Thyroid gland (tissue), 4 donors: ENCODE results near the gene ZNF519. TPM values are rescaled to one million over a fixed set of nuclear protein-coding genes. Genes with fewer than 3 reads are reported as not detected.
A peak's percentile ranks its signal among the peaks of the same experiment; 100 is the strongest.
"Not testable (repeated sequence)": the region's sequence is repeated elsewhere in the genome, so short reads cannot be mapped to it uniquely, and the experiment has no call there.

ENCODE experiments used
- DNase-seq, 2 donors: peaks; one replicate each; pipeline ENCODE4 v3.0.0-alpha.2; 2019
- H3K27ac ChIP-seq, 3 donors: fragments of 200-600 bp; sonication (generic); 1 replicate in 2 of 3; 2 replicates in 1 of 3; pipeline ENCODE4 v1.5.1; 2016 to 2019; ENCODE audit warnings: mild to moderate bottlenecking in 1 of 3, moderate library complexity in 1 of 3
- H3K27me3 ChIP-seq: fragments of 200-600 bp; sonication (generic); one replicate; pipeline ENCODE4 v1.5.1; 2019
- H3K36me3 ChIP-seq, 2 donors: fragments of 200-600 bp; sonication (generic); one replicate each; pipeline ENCODE4 v1.5.1; 2016 to 2019
- H3K4me1 ChIP-seq, 2 donors: fragments of 200-600 bp; sonication (generic); one replicate each; pipeline ENCODE4 v1.5.1; 2017 to 2019
- H3K4me3 ChIP-seq, 3 donors: fragments of 200-600 bp; sonication (generic); replicated peaks in 1 of 3; 1 replicate in 2 of 3; 2 replicates in 1 of 3; pipeline ENCODE4 v1.5.1; 2016; ENCODE audit warnings: mild to moderate bottlenecking in 1 of 3
- H3K9me3 ChIP-seq: fragments of 200-600 bp; sonication (generic); one replicate; pipeline ENCODE4 v1.5.1; 2017
- CTCF ChIP-seq, 6 experiments: fragments of 200-600 bp in 3 of 6; fragments of 450-650 bp in 3 of 6; sonication (generic) in 3 of 6; IDR thresholded peaks; one replicate each; pipeline ENCODE4 v1.5.1; 2016 to 2019; ENCODE audit warnings: antibody characterized with exemption in 6 of 6, mild to moderate bottlenecking in 2 of 6, inconsistent platforms in 1 of 6, moderate library complexity in 1 of 6
- POLR2A ChIP-seq, 2 donors: fragments of 450-650 bp; IDR thresholded peaks; one replicate each; pipeline ENCODE4 v1.6.1; 2017; ENCODE audit warnings: antibody characterized with exemption in 2 of 2, mild to moderate bottlenecking in 2 of 2, moderate library complexity in 1 of 2
- WGBS, 2 donors: methylation state at CpG; one replicate each; pipeline ENCODE4 v1.1.5; 2017; 5-methylcytosine and 5-hydroxymethylcytosine counted together
- intact Hi-C: fragments of 100-400 bp; cut with DNase I; formaldehyde crosslinking; loops from one replicate; pipeline ENCODE4 v1.15.1; 2023
- total RNA-seq, 4 donors: library from RNA; depleted of rRNA; stranded (reverse); fragments of >200 nt; gene quantifications; one replicate each; pipeline ENCODE4 v1.2.3, GENCODE V29; 2016

Gene ZNF519
- total RNA-seq, 4 donors from 2014 or later = 2.9 to 12.0 (median 8.5) TPM

GRCh38 chr18:14145581-14146338 lies 13.5 kb upstream of the ZNF519 start:
- 83 to 87% methylated on average over 15 to 16 of the region's 19 CpGs for WGBS, 2 donors
- H3K4me1 ChIP-seq, H3K36me3 ChIP-seq, H3K27ac ChIP-seq, H3K27me3 ChIP-seq, H3K9me3 ChIP-seq, H3K4me3 ChIP-seq, intact Hi-C loops, DNase-seq: not testable (repeated sequence)

DNA sequence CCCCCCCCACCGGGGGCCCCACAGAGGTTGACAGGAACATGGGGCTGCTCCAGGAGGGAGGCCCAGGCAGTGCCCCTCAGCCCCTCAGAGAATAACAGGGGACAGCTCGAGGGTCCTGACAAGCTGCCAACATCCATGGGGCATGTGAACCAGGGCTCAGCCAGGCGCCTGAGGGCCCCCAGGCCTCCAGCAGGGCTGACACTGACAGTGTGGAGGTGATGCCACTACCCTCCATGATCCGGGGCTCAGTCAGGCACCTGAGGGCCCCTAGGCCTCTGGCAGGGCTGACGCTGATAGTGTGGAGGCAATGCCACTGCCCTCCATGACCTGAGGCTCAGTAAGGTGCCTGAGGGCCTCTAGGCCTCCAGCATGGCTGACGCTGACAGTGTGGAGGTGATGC lies 12.8 kb upstream of the ZNF519 start:
- H3K4me3 ChIP-seq, H3K4me1 ChIP-seq, H3K36me3 ChIP-seq, H3K9me3 ChIP-seq, DNase-seq, H3K27ac ChIP-seq, H3K27me3 ChIP-seq, intact Hi-C loops: not testable (repeated sequence)
- WGBS, 2 donors = 83 to 89% methylated on average over 3 of the region's 6 CpGs

DNA sequence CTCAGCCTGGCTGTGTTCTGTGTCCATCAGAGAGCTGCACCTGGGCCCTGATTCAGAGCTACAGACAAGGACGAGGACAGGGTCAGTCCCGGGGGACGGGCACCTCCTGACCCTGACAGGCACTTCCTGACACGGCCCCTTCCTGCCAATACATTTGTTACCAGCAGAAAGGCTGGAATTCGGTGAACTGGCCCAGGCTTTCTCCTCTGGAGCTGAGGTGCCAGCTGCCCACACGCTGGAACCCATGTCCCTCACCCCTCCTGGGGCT lies 12.3 kb upstream of the ZNF519 start:
- DNase-seq = no peak
- 73% methylated on average over 4 to 5 of the region's 6 CpGs for WGBS, 2 donors
- Histone ChIP-seq H3K9me3 (no peaks in the 10 kb centered on the region), H3K27ac (no peak overlapping the region), H3K4me3 (no peak overlapping the region), H3K36me3 (no peaks in the 10 kb centered on the region), H3K27me3 (no peaks in the 10 kb centered on the region), H3K4me1 (no peaks in the 10 kb centered on the region)
- intact Hi-C loops = no loop called here
- TF ChIP-seq POLR2A (IDR thresholded peaks at IDR 0.05) = no peak
- no peak for TF ChIP-seq CTCF (IDR thresholded peaks at IDR 0.05)

DNA sequence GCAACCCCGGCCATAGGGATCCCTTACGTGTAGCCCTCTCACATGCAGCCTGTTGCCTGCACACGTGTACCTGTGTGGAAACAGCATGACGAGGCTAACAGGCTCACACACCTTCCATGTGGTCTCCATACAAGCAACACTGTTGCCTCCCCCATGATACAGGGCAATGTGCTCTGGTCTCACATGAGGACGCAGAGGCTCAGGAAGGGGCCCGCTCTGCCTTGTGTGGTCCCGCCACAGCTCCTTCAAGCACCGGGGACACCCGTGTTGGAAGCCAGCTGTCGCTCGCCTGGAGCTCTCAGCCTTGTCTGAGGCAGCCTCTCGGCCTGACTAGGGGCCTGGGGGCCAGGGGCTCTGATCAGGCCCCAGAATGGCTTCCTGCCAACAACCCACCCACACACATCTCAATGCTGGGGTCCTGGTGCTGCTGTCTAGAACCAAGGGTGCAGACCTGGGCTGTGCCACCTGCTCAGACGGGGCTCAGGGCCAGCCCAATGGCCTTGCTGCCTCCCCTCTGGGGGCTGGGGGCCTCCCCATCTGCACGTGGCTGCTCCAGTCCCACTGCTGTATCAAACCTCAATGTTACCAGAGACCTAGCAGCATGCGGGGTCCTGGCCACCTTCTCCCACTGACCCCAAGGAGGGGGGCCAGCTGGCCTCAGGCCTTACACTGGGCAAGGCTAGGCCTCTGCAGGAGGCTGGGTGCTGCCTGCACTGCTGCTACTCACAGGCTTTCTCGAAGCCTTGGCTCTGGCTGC lies 11.8 kb upstream of the ZNF519 start:
- H3K27ac ChIP-seq, intact Hi-C loops, H3K27me3 ChIP-seq, DNase-seq, H3K4me1 ChIP-seq, H3K36me3 ChIP-seq, H3K4me3 ChIP-seq, H3K9me3 ChIP-seq: not testable (repeated sequence)
- WGBS, 2 donors = 80 to 87% methylated on average over 1 to 6 of the region's 16 CpGs

- H3K36me3 ChIP-seq, H3K27me3 ChIP-seq, H3K9me3 ChIP-seq, H3K27ac ChIP-seq, intact Hi-C loops, DNase-seq, H3K4me3 ChIP-seq, H3K4me1 ChIP-seq: not testable (repeated sequence)
- 81 to 94% methylated on average over 8 to 12 of the region's 17 CpGs for WGBS, 2 donors
These were observed 11.2 kb upstream of the ZNF519 start for GRCh38 chr18:14143396-14143795.

GRCh38 chr18:14142177-14142576 lies 9.9 kb upstream of the ZNF519 start:
- H3K4me1 ChIP-seq, H3K4me3 ChIP-seq, H3K36me3 ChIP-seq, H3K27ac ChIP-seq, H3K9me3 ChIP-seq, intact Hi-C loops, H3K27me3 ChIP-seq, DNase-seq: not testable (repeated sequence)
- 94% methylated on average over 6 of the region's 9 CpGs; no CpG with 5 or more reads in 1 of the 2 donors for WGBS, 2 donors

DNA sequence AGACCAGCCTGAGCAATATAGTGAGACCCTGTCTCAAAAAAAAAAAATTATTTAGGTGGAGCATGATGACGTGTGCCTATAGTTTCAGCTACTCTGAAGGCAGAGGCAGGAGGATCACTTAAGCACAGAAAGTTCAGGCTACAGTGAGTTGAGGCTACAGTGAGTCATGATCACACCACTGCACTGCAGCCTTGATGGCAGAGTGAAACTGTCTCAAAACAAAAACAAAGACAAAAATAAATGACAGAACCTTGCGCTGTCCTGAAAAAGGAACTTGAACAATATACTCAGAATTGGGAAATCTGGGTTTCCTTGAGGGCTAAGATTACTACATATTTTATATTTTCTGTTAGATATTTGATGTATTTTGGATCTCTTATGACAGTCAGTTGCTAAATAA lies 7.3 kb upstream of the ZNF519 start:
- H3K27me3 ChIP-seq, H3K4me3 ChIP-seq, H3K27ac ChIP-seq, DNase-seq, H3K9me3 ChIP-seq, H3K36me3 ChIP-seq, intact Hi-C loops, H3K4me1 ChIP-seq: not testable (repeated sequence)
- 82 to 87% methylated on average over 2 of the region's 2 CpGs for WGBS, 2 donors

DNA sequence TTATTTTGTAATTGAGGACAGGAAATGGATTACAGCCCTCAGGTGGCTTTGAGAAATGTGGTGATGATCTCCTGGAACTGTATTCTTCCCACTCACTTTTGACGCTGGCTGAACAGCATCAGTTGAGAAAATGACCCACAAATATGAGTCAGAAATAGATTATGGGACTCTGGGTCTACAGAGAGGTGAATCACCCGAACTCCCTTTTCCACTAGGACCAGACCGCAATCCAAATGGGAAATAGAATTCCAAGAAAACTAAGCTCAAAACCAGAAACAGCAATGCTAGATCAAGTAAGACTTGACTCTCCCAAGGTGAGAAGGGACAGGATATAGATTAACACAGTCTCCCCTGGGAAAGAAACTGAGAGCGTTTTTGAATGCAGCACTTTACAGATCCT lies 5.7 kb upstream of the ZNF519 start:
- WGBS, 2 donors = 79 to 81% methylated on average over 4 of the region's 4 CpGs
- intact Hi-C loops, DNase-seq: not testable (repeated sequence)

GRCh38 chr18:14131696-14132270 lies 452 bp downstream of the ZNF519 start:
- peak overlapping the region in 2 of 3 donors; percentile 45 to 62 for H3K4me3 ChIP-seq
- intact Hi-C loops, H3K27me3 ChIP-seq, DNase-seq, H3K36me3 ChIP-seq, H3K9me3 ChIP-seq, H3K4me1 ChIP-seq: not testable (repeated sequence)
- peak overlapping the region in 1 of 3 donors; percentile 61 for H3K27ac ChIP-seq
- 3 to 5% methylated on average over 6 to 8 of the region's 27 CpGs for WGBS, 2 donors

More for the DNA sequence above, 5.7 kb upstream of the ZNF519 start:
- H3K27ac ChIP-seq, H3K4me3 ChIP-seq, H3K9me3 ChIP-seq, H3K4me1 ChIP-seq, H3K27me3 ChIP-seq, H3K36me3 ChIP-seq: not testable (repeated sequence)

DNA sequence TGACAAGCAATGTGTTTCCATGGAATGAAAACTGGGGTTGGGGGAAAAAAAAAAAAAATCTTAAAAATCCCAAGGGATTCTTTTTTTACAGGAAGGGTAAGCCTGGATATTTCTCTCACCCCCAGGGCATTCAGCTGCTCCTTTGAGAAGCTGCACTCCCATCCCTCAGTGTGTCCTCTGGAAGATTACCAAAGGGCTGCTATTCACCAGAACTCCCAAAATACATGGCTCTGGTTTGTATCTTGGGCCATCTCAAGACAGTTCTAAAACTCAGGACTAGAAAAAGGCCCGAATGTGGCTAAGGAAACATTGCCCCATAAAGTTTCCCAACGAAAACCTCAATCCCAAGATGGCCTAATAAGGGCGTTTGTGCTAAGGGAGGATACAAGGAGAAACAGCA lies 1.4 kb downstream of the ZNF519 start:
- H3K36me3 ChIP-seq, H3K4me3 ChIP-seq, DNase-seq, H3K9me3 ChIP-seq, H3K27me3 ChIP-seq, H3K4me1 ChIP-seq, H3K27ac ChIP-seq, intact Hi-C loops: not testable (repeated sequence)
- WGBS, 2 donors = 33 to 35% methylated on average over 1 to 3 of the region's 3 CpGs
